ENCODE data around the gene ZNFX1. TPM values are rescaled to one million over a fixed set of nuclear protein-coding genes. Genes with fewer than 3 reads are reported as not detected.

ZNFX1 gene
- total and polyA plus RNA-seq, 9 of the 15 experiments (the other 6 are each of a cell fraction or from before 2014, with no cell fraction given): 3.8 to 13.8 (median 10.3) TPM

DNA sequence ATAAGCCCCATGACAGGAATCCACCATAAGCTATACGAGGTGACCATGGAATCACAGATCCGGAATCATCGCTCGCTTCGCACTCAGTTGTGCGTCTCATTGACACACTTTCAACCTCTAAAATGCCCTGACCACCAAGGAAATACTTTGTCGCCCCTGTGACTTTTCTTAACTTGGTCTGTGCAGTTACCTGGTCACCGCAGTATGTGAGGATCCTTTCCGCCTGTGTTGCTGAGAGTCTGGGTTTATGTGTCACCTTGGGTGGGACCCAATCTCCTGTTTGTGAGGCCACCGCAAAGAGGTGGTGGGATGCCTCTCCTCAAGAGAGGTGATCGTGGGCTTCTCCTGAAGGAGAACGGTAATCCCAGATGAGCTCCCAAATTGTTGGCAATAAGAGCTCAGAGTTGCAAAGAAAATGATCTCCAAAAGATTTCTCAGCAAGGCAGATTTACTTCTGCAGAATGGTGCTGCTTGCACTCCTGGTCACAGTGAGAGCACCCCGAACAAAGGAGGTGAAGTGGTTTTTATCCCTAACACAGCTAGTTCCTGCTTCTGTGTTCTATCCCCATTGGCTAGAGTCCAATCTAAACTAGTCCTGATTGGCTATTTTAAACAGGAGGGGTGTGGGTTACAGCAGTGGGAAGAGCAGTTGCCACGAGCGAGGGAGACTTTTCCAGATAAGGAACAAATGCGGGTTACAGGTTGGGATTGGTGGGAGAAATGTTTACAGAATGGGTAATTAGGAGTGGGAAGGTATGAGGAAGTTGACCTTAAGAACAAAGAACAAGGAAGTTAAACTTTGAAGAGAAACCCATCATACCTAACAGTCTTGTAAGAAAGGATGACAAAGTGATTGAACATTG is 9.1 kb upstream of the ZNFX1 start (continued):
- no peak for TF ChIP-seq SIX5 (IDR thresholded peaks at IDR 0.05; ENCODE audit: borderline replicate concordance in 1 of 2, insufficient read depth in 1 of 2, low read depth in 1 of 2, low read length in 2 of 2)
- TF ChIP-seq MBD2 (IDR thresholded peaks at IDR 0.05; ENCODE audit: borderline replicate concordance, low read depth): 0 out of 2 replicates have a peak, but pooled peaks have one; percentile 5
- TF ChIP-seq, protein P1, sequence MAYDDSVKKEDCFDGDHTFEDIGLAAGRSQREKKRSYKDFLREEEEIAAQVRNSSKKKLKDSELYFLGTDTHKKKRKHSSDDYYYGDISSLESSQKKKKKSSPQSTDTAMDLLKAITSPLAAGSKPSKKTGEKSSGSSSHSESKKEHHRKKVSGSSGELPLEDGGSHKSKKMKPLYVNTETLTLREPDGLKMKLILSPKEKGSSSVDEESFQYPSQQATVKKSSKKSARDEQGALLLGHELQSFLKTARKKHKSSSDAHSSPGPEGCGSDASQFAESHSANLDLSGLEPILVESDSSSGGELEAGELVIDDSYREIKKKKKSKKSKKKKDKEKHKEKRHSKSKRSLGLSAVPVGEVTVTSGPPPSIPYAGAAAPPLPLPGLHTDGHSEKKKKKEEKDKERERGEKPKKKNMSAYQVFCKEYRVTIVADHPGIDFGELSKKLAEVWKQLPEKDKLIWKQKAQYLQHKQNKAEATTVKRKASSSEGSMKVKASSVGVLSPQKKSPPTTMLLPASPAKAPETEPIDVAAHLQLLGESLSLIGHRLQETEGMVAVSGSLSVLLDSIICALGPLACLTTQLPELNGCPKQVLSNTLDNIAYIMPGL (CRISPR knock-in tag; IDR thresholded peaks at IDR 0.05): no peak
- no peak for TF ChIP-seq ZNF609 (CRISPR knock-in tag; IDR thresholded peaks at IDR 0.05; ENCODE audit: borderline replicate concordance)
- TF ChIP-seq ZNF263 (CRISPR knock-in tag; IDR thresholded peaks at IDR 0.05; ENCODE audit: borderline replicate concordance): no peak
- TF ChIP-seq MTA2 (IDR thresholded peaks at IDR 0.05; ENCODE audit: low read depth): no peak
- no peak for TF ChIP-seq TCFL5 (CRISPR knock-in tag; conservative IDR thresholded peaks at IDR 0.05)
- no peak for TF ChIP-seq PHF8 (IDR thresholded peaks at IDR 0.05; ENCODE audit: borderline replicate concordance, low read length)
- no peak for TF ChIP-seq RCOR1 (IDR thresholded peaks at IDR 0.05; ENCODE audit: borderline replicate concordance in 1 of 2, low read depth in 2 of 2, low read length in 2 of 2)
- TF ChIP-seq NR4A1 (CRISPR knock-in tag; IDR thresholded peaks at IDR 0.05): no peak
- TF ChIP-seq NR4A1 (tag; IDR thresholded peaks at IDR 0.05): no peak
- no peak for TF ChIP-seq MLLT1 (IDR thresholded peaks at IDR 0.05)
- TF ChIP-seq, protein P2, sequence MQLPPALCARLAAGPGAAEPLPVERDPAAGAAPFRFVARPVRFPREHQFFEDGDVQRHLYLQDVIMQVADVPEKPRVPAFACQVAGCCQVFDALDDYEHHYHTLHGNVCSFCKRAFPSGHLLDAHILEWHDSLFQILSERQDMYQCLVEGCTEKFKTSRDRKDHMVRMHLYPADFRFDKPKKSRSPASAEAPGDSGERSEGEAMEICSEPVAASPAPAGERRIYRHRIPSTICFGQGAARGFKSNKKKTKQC (CRISPR knock-in tag; IDR thresholded peaks at IDR 0.05): no peak
- no peak for TF ChIP-seq RFX7 (CRISPR knock-in tag; IDR thresholded peaks at IDR 0.05)
- no peak; the same call in 1 of the 2 replicates for TF ChIP-seq HNRNPUL1 (IDR thresholded peaks at IDR 0.05; ENCODE audit: low read length)
- no peak for TF ChIP-seq KLF16 (IDR thresholded peaks at IDR 0.05)
- no peak for TF ChIP-seq GMEB1 (CRISPR knock-in tag; IDR thresholded peaks at IDR 0.05)
